ENCODE data around the gene CHAF1A.

CHAF1A gene

GRCh38 chr19:4431808-4432674 lies 29.6 kb downstream of the CHAF1A start:
- in situ Hi-C loops (cut with HindIII; ENCODE audit: low sequenced_read_pairs) = no loop called here

- in situ Hi-C loops (cut with HindIII; ENCODE audit: low sequenced_read_pairs) = no loop called here
Observed at GRCh38 chr19:4432918-4433506, 30.6 kb downstream of the CHAF1A start.

GRCh38 chr19:4434391-4434790 lies 32.0 kb downstream of the CHAF1A start:
- in situ Hi-C loops (cut with HindIII; ENCODE audit: low sequenced_read_pairs) = no loop called here

GRCh38 chr19:4436231-4436630 lies 33.8 kb downstream of the CHAF1A start:
- in situ Hi-C loops (cut with HindIII; ENCODE audit: low sequenced_read_pairs) = no loop called here

- in situ Hi-C loops (cut with HindIII; ENCODE audit: low sequenced_read_pairs) = no loop called here
Observed at GRCh38 chr19:4437103-4437502, 34.7 kb downstream of the CHAF1A start.

GRCh38 chr19:4439243-4439642 lies 36.8 kb downstream of the CHAF1A start:
- in situ Hi-C loops (cut with HindIII; ENCODE audit: low sequenced_read_pairs) = no loop called here

GRCh38 chr19:4441994-4442818 lies 39.8 kb downstream of the CHAF1A start:
- in situ Hi-C loops (cut with HindIII; ENCODE audit: low sequenced_read_pairs) = no loop called here

- in situ Hi-C loops (cut with HindIII; ENCODE audit: low sequenced_read_pairs) = no loop called here
Observed at GRCh38 chr19:4442819-4443146, 40.3 kb downstream of the CHAF1A start.

- in situ Hi-C loops (cut with HindIII; ENCODE audit: low sequenced_read_pairs) = no loop called here
Observed at GRCh38 chr19:4443188-4443587, 40.7 kb downstream of the CHAF1A start.

GRCh38 chr19:4443966-4444764 lies 41.7 kb downstream of the CHAF1A start:
- in situ Hi-C loops (cut with HindIII; ENCODE audit: low sequenced_read_pairs) = no loop called here

- in situ Hi-C loops (cut with HindIII; ENCODE audit: low sequenced_read_pairs) = no loop called here
Observed at GRCh38 chr19:4444765-4445741, 42.6 kb downstream of the CHAF1A start.

- in situ Hi-C loops (cut with HindIII; ENCODE audit: low sequenced_read_pairs) = no loop called here
Observed at GRCh38 chr19:4445963-4446703, 43.7 kb downstream of the CHAF1A start.

GRCh38 chr19:4446704-4447200 lies 44.3 kb downstream of the CHAF1A start:
- in situ Hi-C loops (cut with HindIII; ENCODE audit: low sequenced_read_pairs) = no loop called here

GRCh38 chr19:4447327-4448146 lies 45.1 kb downstream of the CHAF1A start:
- in situ Hi-C loops (cut with HindIII; ENCODE audit: low sequenced_read_pairs) = no loop called here

- in situ Hi-C loops (cut with HindIII; ENCODE audit: low sequenced_read_pairs) = no loop called here
Observed at GRCh38 chr19:4448147-4448985, 45.9 kb downstream of the CHAF1A start.

GRCh38 chr19:4449022-4449638 lies 46.7 kb downstream of the CHAF1A start:
- in situ Hi-C loops (cut with HindIII; ENCODE audit: low sequenced_read_pairs) = no loop called here

- in situ Hi-C loops (cut with HindIII; ENCODE audit: low sequenced_read_pairs) = no loop called here
Observed at GRCh38 chr19:4449639-4450028, 47.2 kb downstream of the CHAF1A start.
